HepG2 (cell line): Measurements from ENCODE around the gene HTR6. TPM values are rescaled to one million over a fixed set of nuclear protein-coding genes. Genes with fewer than 3 reads are reported as not detected.
A peak's percentile ranks its signal among the peaks of the same experiment; 100 is the strongest.

Experiments
- ATRX ChIP-seq: sonication (generic); formaldehyde crosslinking; IDR thresholded peaks from 2 replicates; pipeline ENCODE4 v1.4.0; 2020; ENCODE audit warnings: missing genetic modification reagents, borderline replicate concordance
- HDAC2 ChIP-seq: sonication (generic); formaldehyde crosslinking; IDR thresholded peaks from 2 replicates; pipeline ENCODE4 v1.4.0; 2020; ENCODE audit warnings: missing genetic modification reagents
- HNRNPUL1 ChIP-seq: fragments of 200-400 bp; formaldehyde crosslinking; IDR thresholded peaks from 2 replicates; pipeline ENCODE4 v1.6.1; 2017; ENCODE audit warnings: low read depth, mild to moderate bottlenecking, low read length, moderate library complexity
- HOXA7 ChIP-seq: sonication (generic); formaldehyde crosslinking; IDR thresholded peaks from 2 replicates; pipeline ENCODE4 v1.8.1; 2022; ENCODE audit warnings: mild to moderate bottlenecking, missing genetic modification reagents, moderate library complexity
- KAT7 ChIP-seq: IDR thresholded peaks from 2 replicates; pipeline ENCODE4 v1.6.1; 2018; ENCODE audit warnings: borderline replicate concordance, missing compliant biosample characterization
- KMT2B ChIP-seq: IDR thresholded peaks from 2 replicates; pipeline ENCODE4 v1.6.1; 2016; ENCODE audit warnings: missing genetic modification reagents, missing compliant biosample characterization
- NFYC ChIP-seq: IDR thresholded peaks from 2 replicates; pipeline ENCODE4 v1.6.1; 2016; ENCODE audit warnings: missing genetic modification reagents, missing compliant biosample characterization
- PRDM15 ChIP-seq: sonication (generic); formaldehyde crosslinking; IDR thresholded peaks from 2 replicates; pipeline ENCODE4 v1.4.0; 2020; ENCODE audit warnings: missing genetic modification reagents
- RARA ChIP-seq: IDR thresholded peaks from 2 replicates; pipeline ENCODE4 v1.6.1; 2016; ENCODE audit warnings: missing genetic modification reagents, missing compliant biosample characterization
- TP53 ChIP-seq: sonication (generic); formaldehyde crosslinking; conservative IDR thresholded peaks from 2 replicates; pipeline ENCODE4 v1.4.0; 2020; ENCODE audit warnings: missing genetic modification reagents
- ZNF670 ChIP-seq: sonication (generic); formaldehyde crosslinking; IDR thresholded peaks from 2 replicates; pipeline ENCODE4 v1.8.0; 2022; ENCODE audit warnings: mild to moderate bottlenecking, missing genetic modification reagents, borderline replicate concordance
- ZSCAN9 ChIP-seq: IDR thresholded peaks from 2 replicates; pipeline ENCODE4 v1.6.1; 2016; ENCODE audit warnings: borderline replicate concordance
- polyA plus RNA-seq, 8 experiments: library from polyadenylated mRNA; depleted of rRNA in 3 of 8; stranded (reverse) in 7 of 8; unstranded in 1 of 8; fragments of >200 nt; fragmentation: Illumina TruSeq in 4 of 8; extraction: Trizol in 4 of 8; gene quantifications; 2 replicates each; pipeline versions ENCODE4 v1.2.1 to v1.2.3, GENCODE V29; 2011 to 2016; ENCODE audit warnings: low read depth in 4 of 8, missing spikeins in 1 of 8, mixed read lengths in 1 of 8; ENCODE audit not compliant: insufficient read depth in 1 of 8
- total RNA-seq, 5 experiments: library from RNA; depleted of rRNA; stranded (reverse); fragments of >200 nt; fragmentation: Illumina TruSeq; extraction: Trizol; gene quantifications; 2 replicates each; pipeline ENCODE4 v1.2.3, GENCODE V29; 2016; ENCODE audit warnings: low read depth in 1 of 5
- TF ChIP-seq, protein P1 (sequence below), 2 experiments: fragments of 450-650 bp in 1 of 2; sonication (generic) in 1 of 2; formaldehyde crosslinking in 1 of 2; IDR thresholded peaks; 2 replicates each; pipeline versions ENCODE4 v1.6.1 to v1.8.0; 2016 to 2022; ENCODE audit warnings: antibody characterized with exemption in 1 of 2, mild to moderate bottlenecking in 1 of 2, missing genetic modification reagents in 1 of 2
- TF ChIP-seq, protein P2 (sequence below): sonication (generic); formaldehyde crosslinking; IDR thresholded peaks from 2 replicates; pipeline ENCODE4 v1.8.0; 2022; ENCODE audit warnings: low read depth, missing genetic modification reagents

The HTR6 gene
- total and polyA plus RNA-seq, 2 of the 13 experiments (the other 11 are each of a cell fraction or from before 2014, with no cell fraction given): 0.04 TPM; not detected in 1

DNA sequence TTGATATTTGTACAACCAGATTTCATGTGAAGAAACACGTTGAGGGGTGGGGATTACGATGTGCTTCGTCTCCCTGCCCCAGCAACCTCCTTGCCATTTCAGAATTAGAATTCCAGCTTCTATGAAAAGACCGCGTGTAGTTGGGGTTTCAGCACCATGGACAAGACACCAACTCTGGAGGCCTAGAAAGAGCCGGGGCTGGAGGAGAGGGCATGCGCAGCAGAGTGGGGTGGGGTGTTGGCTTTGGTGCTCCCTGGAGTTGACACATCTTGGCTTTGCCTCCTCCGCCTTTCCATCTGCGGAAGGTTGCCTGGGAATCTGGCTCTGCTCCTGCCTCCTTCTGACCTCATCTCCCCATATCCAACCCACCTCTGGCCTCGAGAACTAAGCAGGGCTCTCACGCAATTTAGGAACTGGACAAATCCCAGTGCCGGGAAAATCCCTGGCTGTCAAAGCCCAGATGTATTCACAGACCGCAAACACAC, 11.8 kb downstream of the HTR6 start (continued):
- TF ChIP-seq, protein P1, sequence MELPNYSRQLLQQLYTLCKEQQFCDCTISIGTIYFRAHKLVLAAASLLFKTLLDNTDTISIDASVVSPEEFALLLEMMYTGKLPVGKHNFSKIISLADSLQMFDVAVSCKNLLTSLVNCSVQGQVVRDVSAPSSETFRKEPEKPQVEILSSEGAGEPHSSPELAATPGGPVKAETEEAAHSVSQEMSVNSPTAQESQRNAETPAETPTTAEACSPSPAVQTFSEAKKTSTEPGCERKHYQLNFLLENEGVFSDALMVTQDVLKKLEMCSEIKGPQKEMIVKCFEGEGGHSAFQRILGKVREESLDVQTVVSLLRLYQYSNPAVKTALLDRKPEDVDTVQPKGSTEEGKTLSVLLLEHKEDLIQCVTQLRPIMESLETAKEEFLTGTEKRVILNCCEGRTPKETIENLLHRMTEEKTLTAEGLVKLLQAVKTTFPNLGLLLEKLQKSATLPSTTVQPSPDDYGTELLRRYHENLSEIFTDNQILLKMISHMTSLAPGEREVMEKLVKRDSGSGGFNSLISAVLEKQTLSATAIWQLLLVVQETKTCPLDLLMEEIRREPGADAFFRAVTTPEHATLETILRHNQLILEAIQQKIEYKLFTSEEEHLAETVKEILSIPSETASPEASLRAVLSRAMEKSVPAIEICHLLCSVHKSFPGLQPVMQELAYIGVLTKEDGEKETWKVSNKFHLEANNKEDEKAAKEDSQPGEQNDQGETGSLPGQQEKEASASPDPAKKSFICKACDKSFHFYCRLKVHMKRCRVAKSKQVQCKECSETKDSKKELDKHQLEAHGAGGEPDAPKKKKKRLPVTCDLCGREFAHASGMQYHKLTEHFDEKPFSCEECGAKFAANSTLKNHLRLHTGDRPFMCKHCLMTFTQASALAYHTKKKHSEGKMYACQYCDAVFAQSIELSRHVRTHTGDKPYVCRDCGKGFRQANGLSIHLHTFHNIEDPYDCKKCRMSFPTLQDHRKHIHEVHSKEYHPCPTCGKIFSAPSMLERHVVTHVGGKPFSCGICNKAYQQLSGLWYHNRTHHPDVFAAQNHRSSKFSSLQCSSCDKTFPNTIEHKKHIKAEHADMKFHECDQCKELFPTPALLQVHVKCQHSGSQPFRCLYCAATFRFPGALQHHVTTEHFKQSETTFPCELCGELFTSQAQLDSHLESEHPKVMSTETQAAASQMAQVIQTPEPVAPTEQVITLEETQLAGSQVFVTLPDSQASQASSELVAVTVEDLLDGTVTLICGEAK (IDR thresholded peaks at IDR 0.05): no peak
- TF ChIP-seq, protein P1 (CRISPR knock-in tag; IDR thresholded peaks at IDR 0.05): no peak
- TF ChIP-seq NFYC (no peak), HDAC2 (CRISPR knock-in tag) (no peak), KAT7 (CRISPR knock-in tag) (no peak), ZSCAN9 (CRISPR knock-in tag) (peak; percentile 67; the same call in 1 of the 2 replicates), TP53 (CRISPR knock-in tag) (no peak), PRDM15 (no peak), KMT2B (0 out of 2 replicates have a peak, but pooled peaks have one; percentile 28), HNRNPUL1 (no peak), ZNF670 (no peak), HOXA7 (CRISPR knock-in tag) (no peak), RARA (CRISPR knock-in tag) (peak; percentile 14; the same call in 1 of the 2 replicates), ATRX (CRISPR knock-in tag) (no peak)
- TF ChIP-seq, protein P2, sequence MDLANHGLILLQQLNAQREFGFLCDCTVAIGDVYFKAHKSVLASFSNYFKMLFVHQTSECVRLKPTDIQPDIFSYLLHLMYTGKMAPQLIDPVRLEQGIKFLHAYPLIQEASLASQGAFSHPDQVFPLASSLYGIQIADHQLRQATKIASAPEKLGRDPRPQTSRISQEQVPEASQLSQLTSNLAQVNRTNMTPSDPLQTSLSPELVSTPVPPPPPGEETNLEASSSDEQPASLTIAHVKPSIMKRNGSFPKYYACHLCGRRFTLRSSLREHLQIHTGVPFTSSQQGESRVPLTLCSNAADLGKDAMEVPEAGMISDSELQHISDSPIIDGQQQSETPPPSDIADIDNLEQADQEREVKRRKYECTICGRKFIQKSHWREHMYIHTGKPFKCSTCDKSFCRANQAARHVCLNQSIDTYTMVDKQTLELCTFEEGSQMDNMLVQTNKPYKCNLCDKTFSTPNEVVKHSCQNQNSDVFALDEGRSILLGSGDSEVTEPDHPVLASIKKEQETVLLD (CRISPR knock-in tag): no peak
